ENCODE measurements around the gene HIVEP3.

HIVEP3 gene

GRCh38 chr1:41891199-41891896 lies 27.4 kb downstream of the HIVEP3 start:
- peak overlapping the region; percentile 29 to 57 for H3K4me3 ChIP-seq (ENCODE audit: low read depth in 1 of 2, low read length in 2 of 2)
- H3K27ac ChIP-seq (ENCODE audit: low read depth, low read length), result peak overlapping the region; percentile 50
- H3K9ac ChIP-seq (ENCODE audit: low read length), result peak overlapping the region; percentile 54
- peaks cover 25% of the 10 kb centered on the region for H3K4me1 ChIP-seq (ENCODE audit: insufficient read depth, low read length)
- no peaks in the 10 kb centered on the region for H3K27me3 ChIP-seq (ENCODE audit: control insufficient read depth in 1 of 2, insufficient read depth in 2 of 2, low read length in 2 of 2)
- H3K36me3 ChIP-seq (ENCODE audit: insufficient read depth, low read length), result no peaks in the 10 kb centered on the region
- H3K9me3 ChIP-seq (ENCODE audit: low read length), result no peaks in the 10 kb centered on the region

GRCh38 chr1:41890825-41891198 lies 27.9 kb downstream of the HIVEP3 start:
- peak overlapping the region; percentile 29 to 57 for H3K4me3 ChIP-seq (ENCODE audit: low read depth in 1 of 2, low read length in 2 of 2)
- no peaks in the 10 kb centered on the region for H3K36me3 ChIP-seq (ENCODE audit: insufficient read depth, low read length)
- H3K9me3 ChIP-seq (ENCODE audit: low read length), result no peaks in the 10 kb centered on the region
- H3K27me3 ChIP-seq (ENCODE audit: control insufficient read depth in 1 of 2, insufficient read depth in 2 of 2, low read length in 2 of 2), result no peaks in the 10 kb centered on the region
- peaks cover 25% of the 10 kb centered on the region for H3K4me1 ChIP-seq (ENCODE audit: insufficient read depth, low read length)
- H3K9ac ChIP-seq (ENCODE audit: low read length), result peak overlapping the region; percentile 54
- H3K27ac ChIP-seq (ENCODE audit: low read depth, low read length), result peak overlapping the region; percentile 50

- Histone ChIP-seq H3K27me3 (ENCODE audit: control insufficient read depth in 1 of 2, insufficient read depth in 2 of 2, low read length in 2 of 2) (no peaks in the 10 kb centered on the region), H3K27ac (ENCODE audit: low read depth, low read length) (no peak overlapping the region), H3K36me3 (ENCODE audit: insufficient read depth, low read length) (no peaks in the 10 kb centered on the region), H3K4me1 (ENCODE audit: insufficient read depth, low read length) (peaks cover 25% of the 10 kb centered on the region), H3K9ac (ENCODE audit: low read length) (no peak overlapping the region), H3K4me3 (ENCODE audit: low read depth in 1 of 2, low read length in 2 of 2) (no peak overlapping the region), H3K9me3 (ENCODE audit: low read length) (no peaks in the 10 kb centered on the region)
Measured at GRCh38 chr1:41889506-41890414, 29.0 kb downstream of the HIVEP3 start.

DNA sequence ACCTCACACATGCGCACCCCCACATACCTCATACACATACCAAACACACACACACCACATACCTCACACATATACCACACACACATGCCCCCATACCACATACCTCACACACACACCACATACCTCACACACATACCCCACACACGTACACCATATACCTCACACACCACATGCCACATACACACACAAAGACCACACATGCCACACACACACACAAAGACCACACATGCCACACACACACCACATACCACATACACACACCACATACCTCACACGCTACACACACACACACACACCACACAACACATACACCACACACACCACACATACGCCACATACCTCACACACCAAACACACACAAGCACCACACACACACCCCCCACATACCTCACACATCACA lies 30.0 kb downstream of the HIVEP3 start:
- Histone ChIP-seq H3K36me3 (ENCODE audit: insufficient read depth, low read length) (no peaks in the 10 kb centered on the region), H3K9ac (ENCODE audit: low read length) (no peak overlapping the region), H3K4me3 (ENCODE audit: low read depth in 1 of 2, low read length in 2 of 2) (no peak overlapping the region), H3K9me3 (ENCODE audit: low read length) (no peaks in the 10 kb centered on the region), H3K4me1 (ENCODE audit: insufficient read depth, low read length) (peaks cover 21% of the 10 kb centered on the region), H3K27ac (ENCODE audit: low read depth, low read length) (no peak overlapping the region), H3K27me3 (ENCODE audit: control insufficient read depth in 1 of 2, insufficient read depth in 2 of 2, low read length in 2 of 2) (no peaks in the 10 kb centered on the region)

GRCh38 chr1:41887365-41887764 lies 31.4 kb downstream of the HIVEP3 start:
- H3K27me3 ChIP-seq (ENCODE audit: control insufficient read depth in 1 of 2, insufficient read depth in 2 of 2, low read length in 2 of 2), result no peaks in the 10 kb centered on the region
- no peak overlapping the region for H3K27ac ChIP-seq (ENCODE audit: low read depth, low read length)
- no peak overlapping the region for H3K9ac ChIP-seq (ENCODE audit: low read length)
- H3K4me3 ChIP-seq (ENCODE audit: low read depth in 1 of 2, low read length in 2 of 2), result no peak overlapping the region
- no peaks in the 10 kb centered on the region for H3K36me3 ChIP-seq (ENCODE audit: insufficient read depth, low read length)
- H3K9me3 ChIP-seq (ENCODE audit: low read length), result no peaks in the 10 kb centered on the region
- peaks cover 19% of the 10 kb centered on the region for H3K4me1 ChIP-seq (ENCODE audit: insufficient read depth, low read length)

DNA sequence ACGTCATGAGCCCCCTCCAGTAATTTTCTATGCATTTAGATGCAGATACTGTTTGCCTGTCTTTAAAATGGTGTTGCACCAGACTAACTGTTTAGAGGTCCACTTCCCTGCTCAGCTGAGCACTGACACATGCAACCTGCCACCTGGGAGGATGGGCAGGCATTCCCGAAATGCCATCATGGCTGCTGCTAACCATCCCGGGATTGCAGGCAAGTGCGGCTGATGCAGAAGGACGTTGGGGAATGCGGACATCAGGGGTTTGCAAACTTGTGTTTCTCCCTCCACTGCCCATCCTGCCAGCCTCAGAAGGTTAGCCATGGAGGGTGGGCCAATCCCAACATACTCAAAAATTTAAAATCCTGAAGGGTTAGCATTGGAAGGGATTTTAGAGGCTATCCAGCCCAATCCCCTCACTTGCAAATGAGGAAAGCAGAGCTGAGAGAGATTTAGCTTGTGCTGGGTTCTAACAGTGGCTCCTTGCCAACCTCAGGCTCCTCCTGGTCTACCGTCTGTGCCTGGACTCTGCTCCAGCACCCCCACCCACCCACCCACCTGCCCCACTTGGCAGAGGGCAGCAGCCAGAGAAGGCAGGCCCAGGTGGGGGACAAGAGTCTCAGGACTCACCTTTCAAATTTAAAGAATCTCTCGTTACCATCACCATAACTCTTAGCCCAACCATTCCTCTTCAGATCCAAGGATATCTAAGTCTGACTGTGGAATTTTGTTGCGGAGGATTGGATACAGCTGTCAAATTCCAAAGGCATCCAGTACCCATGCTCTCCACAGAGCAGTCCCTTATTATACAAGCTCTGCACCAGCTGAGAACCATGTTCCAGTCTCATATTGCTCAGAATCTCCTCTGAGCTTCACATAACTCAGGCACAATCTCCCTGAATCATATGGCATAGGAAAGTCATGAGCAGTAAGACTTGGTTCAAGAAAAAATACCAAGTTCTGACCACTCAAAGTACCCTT lies 34.2 kb downstream of the HIVEP3 start:
- no peaks in the 10 kb centered on the region for H3K4me1 ChIP-seq (ENCODE audit: insufficient read depth, low read length)
- no peaks in the 10 kb centered on the region for H3K27me3 ChIP-seq (ENCODE audit: control insufficient read depth in 1 of 2, insufficient read depth in 2 of 2, low read length in 2 of 2)
- H3K27ac ChIP-seq (ENCODE audit: low read depth, low read length), result no peak overlapping the region
- no peak overlapping the region for H3K9ac ChIP-seq (ENCODE audit: low read length)
- H3K36me3 ChIP-seq (ENCODE audit: insufficient read depth, low read length), result no peaks in the 10 kb centered on the region
- H3K9me3 ChIP-seq (ENCODE audit: low read length), result no peaks in the 10 kb centered on the region
- no peak overlapping the region for H3K4me3 ChIP-seq (ENCODE audit: low read depth in 1 of 2, low read length in 2 of 2)

GRCh38 chr1:41883507-41883906 lies 35.2 kb downstream of the HIVEP3 start:
- Histone ChIP-seq H3K36me3 (ENCODE audit: insufficient read depth, low read length) (no peaks in the 10 kb centered on the region), H3K9ac (ENCODE audit: low read length) (no peak overlapping the region), H3K27ac (ENCODE audit: low read depth, low read length) (no peak overlapping the region), H3K27me3 (ENCODE audit: control insufficient read depth in 1 of 2, insufficient read depth in 2 of 2, low read length in 2 of 2) (no peaks in the 10 kb centered on the region), H3K4me3 (ENCODE audit: low read depth in 1 of 2, low read length in 2 of 2) (no peak overlapping the region), H3K4me1 (ENCODE audit: insufficient read depth, low read length) (no peaks in the 10 kb centered on the region), H3K9me3 (ENCODE audit: low read length) (no peaks in the 10 kb centered on the region)

DNA sequence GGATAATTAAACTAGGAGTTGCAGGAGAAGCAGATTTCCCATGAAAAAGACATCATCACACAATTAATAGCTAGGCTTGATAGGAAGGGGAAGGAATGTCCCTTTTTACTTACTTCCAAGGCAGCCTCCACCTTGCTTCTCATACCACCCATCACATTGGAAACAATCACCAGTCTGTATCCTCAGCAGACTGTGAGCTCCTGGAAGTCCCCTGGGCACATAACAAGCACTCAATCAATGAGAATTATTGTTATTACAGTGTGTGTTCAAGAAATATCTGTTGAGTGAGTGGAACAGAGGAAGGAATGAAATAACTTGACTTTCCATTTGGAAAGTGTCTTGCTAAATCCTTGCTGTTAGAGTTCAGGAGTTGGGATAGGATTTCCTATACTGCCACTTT lies 36.2 kb downstream of the HIVEP3 start:
- Histone ChIP-seq H3K27ac (ENCODE audit: low read depth, low read length) (no peak overlapping the region), H3K4me3 (ENCODE audit: low read depth in 1 of 2, low read length in 2 of 2) (no peak overlapping the region), H3K27me3 (ENCODE audit: control insufficient read depth in 1 of 2, insufficient read depth in 2 of 2, low read length in 2 of 2) (no peaks in the 10 kb centered on the region), H3K9ac (ENCODE audit: low read length) (no peak overlapping the region), H3K9me3 (ENCODE audit: low read length) (no peaks in the 10 kb centered on the region), H3K4me1 (ENCODE audit: insufficient read depth, low read length) (no peaks in the 10 kb centered on the region), H3K36me3 (ENCODE audit: insufficient read depth, low read length) (no peaks in the 10 kb centered on the region)

- H3K4me1 ChIP-seq (ENCODE audit: insufficient read depth, low read length), result peaks cover 2% of the 10 kb centered on the region
- H3K9me3 ChIP-seq (ENCODE audit: low read length), result no peaks in the 10 kb centered on the region
- H3K4me3 ChIP-seq (ENCODE audit: low read depth in 1 of 2, low read length in 2 of 2), result no peak overlapping the region
- H3K36me3 ChIP-seq (ENCODE audit: insufficient read depth, low read length), result no peaks in the 10 kb centered on the region
- H3K27me3 ChIP-seq (ENCODE audit: control insufficient read depth in 1 of 2, insufficient read depth in 2 of 2, low read length in 2 of 2), result no peaks in the 10 kb centered on the region
- H3K27ac ChIP-seq (ENCODE audit: low read depth, low read length), result no peak overlapping the region
- H3K9ac ChIP-seq (ENCODE audit: low read length), result no peak overlapping the region
Measured at GRCh38 chr1:41882068-41882477, 36.6 kb downstream of the HIVEP3 start.

GRCh38 chr1:41880950-41881885 lies 37.5 kb downstream of the HIVEP3 start:
- no peak overlapping the region for H3K4me3 ChIP-seq (ENCODE audit: low read depth in 1 of 2, low read length in 2 of 2)
- no peaks in the 10 kb centered on the region for H3K36me3 ChIP-seq (ENCODE audit: insufficient read depth, low read length)
- peaks cover 7% of the 10 kb centered on the region for H3K4me1 ChIP-seq (ENCODE audit: insufficient read depth, low read length)
- no peaks in the 10 kb centered on the region for H3K9me3 ChIP-seq (ENCODE audit: low read length)
- H3K27me3 ChIP-seq (ENCODE audit: control insufficient read depth in 1 of 2, insufficient read depth in 2 of 2, low read length in 2 of 2), result no peaks in the 10 kb centered on the region
- H3K9ac ChIP-seq (ENCODE audit: low read length), result no peak overlapping the region
- no peak overlapping the region for H3K27ac ChIP-seq (ENCODE audit: low read depth, low read length)
